Liver (tissue), 3 donors: ENCODE measurements around the gene ISG15.

Experiments
- ATF3 ChIP-seq: IDR thresholded peaks from 2 replicates; pipeline ENCODE4 v1.6.1; 2016; ENCODE audit warnings: antibody characterized with exemption
- CTCF ChIP-seq: fragments of 150-350 bp; IDR thresholded peaks from 2 replicates; pipeline ENCODE4 v1.5.1; 2017; ENCODE audit warnings: improper control_type of control experiment, low read depth, low read length; ENCODE audit not compliant: missing input control
- FOXA1 ChIP-seq: IDR thresholded peaks from 2 replicates; pipeline ENCODE4 v1.6.1; 2016; ENCODE audit warnings: antibody characterized with exemption
- GABPA ChIP-seq, 2 donors: IDR thresholded peaks in 1 of 2; conservative IDR thresholded peaks in 1 of 2; 2 replicates each; pipeline ENCODE4 v1.6.1; 2016; ENCODE audit warnings: antibody characterized with exemption in 2 of 2, mild to moderate bottlenecking in 1 of 2, moderate library complexity in 1 of 2
- HNF4A ChIP-seq, 2 donors: conservative IDR thresholded peaks; 2 replicates each; pipeline ENCODE4 v1.6.1; 2016; ENCODE audit warnings: antibody characterized with exemption in 2 of 2, mild to moderate bottlenecking in 2 of 2
- JUND ChIP-seq, 2 donors: IDR thresholded peaks; 2 replicates each; pipeline ENCODE4 v1.6.1; 2016; ENCODE audit warnings: antibody characterized with exemption in 2 of 2
- MAX ChIP-seq: IDR thresholded peaks from 2 replicates; pipeline ENCODE4 v1.6.1; 2016; ENCODE audit warnings: antibody characterized with exemption
- RAD21 ChIP-seq, 2 donors: IDR thresholded peaks; 2 replicates each; pipeline ENCODE4 v1.6.1; 2016; ENCODE audit warnings: antibody characterized with exemption in 2 of 2, mild to moderate bottlenecking in 2 of 2
- RXRA ChIP-seq, 2 donors: IDR thresholded peaks; 2 replicates each; pipeline ENCODE4 v1.6.1; 2017 to 2018; ENCODE audit warnings: antibody characterized with exemption in 2 of 2, mild to moderate bottlenecking in 1 of 2
- donor health status: healthy.
- donor health status: healthy.

- TF ChIP-seq FOXA1 (no peak), RAD21 (IDR thresholded peaks at IDR 0.05) (no peak), CTCF (no peak), HNF4A (conservative IDR thresholded peaks at IDR 0.05) (no peak), GABPA (IDR thresholded peaks at IDR 0.05 in 1 of 2, conservative IDR thresholded peaks at IDR 0.05 in 1 of 2) (no peak), RXRA (IDR thresholded peaks at IDR 0.05) (no peak), JUND (IDR thresholded peaks at IDR 0.05) (no peak), ATF3 (no peak), MAX (no peak)
These were observed 29.5 kb downstream of the ISG15 start for GRCh38 chr1:1042835-1043234.
